Measurements from ENCODE around the gene FRMPD3.

DNA sequence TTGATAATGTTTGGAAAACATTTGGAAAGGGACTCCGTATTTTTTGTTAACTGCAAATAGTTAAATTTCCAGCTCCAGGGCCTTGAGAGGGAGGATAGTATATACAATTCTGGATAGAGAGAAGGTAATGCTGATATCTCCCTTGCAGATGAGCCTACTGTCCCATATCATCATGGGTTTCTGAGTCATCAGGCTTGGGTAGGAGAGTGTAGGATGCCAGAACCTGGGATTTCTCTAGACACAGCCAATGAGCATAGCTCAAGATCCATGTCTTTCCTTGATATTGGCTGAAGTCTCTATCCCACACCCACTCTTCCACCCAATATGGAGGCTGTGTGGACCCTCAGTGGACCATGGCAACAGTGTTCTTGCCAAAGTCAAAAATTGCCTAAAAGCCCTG, 7.8 kb downstream of the FRMPD3 start:
- TF ChIP-seq, protein P1, sequence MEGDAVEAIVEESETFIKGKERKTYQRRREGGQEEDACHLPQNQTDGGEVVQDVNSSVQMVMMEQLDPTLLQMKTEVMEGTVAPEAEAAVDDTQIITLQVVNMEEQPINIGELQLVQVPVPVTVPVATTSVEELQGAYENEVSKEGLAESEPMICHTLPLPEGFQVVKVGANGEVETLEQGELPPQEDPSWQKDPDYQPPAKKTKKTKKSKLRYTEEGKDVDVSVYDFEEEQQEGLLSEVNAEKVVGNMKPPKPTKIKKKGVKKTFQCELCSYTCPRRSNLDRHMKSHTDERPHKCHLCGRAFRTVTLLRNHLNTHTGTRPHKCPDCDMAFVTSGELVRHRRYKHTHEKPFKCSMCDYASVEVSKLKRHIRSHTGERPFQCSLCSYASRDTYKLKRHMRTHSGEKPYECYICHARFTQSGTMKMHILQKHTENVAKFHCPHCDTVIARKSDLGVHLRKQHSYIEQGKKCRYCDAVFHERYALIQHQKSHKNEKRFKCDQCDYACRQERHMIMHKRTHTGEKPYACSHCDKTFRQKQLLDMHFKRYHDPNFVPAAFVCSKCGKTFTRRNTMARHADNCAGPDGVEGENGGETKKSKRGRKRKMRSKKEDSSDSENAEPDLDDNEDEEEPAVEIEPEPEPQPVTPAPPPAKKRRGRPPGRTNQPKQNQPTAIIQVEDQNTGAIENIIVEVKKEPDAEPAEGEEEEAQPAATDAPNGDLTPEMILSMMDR (conservative IDR thresholded peaks at IDR 0.05 in 1 of 2, IDR thresholded peaks at IDR 0.05 in 1 of 2; ENCODE audit: extremely low read depth in 1 of 2, insufficient read depth in 1 of 2, low read depth in 1 of 2, low read length in 2 of 2): no peak
- TF ChIP-seq EZH2 (IDR thresholded peaks at IDR 0.05; ENCODE audit: borderline replicate concordance, low read length): no peak

Data from mammary epithelial cell (primary cell).